HG03025 (cell line): ENCODE results near the gene CUL7.

ENCODE experiments used
- ATAC-seq: cut with Tn5 transposase; IDR thresholded peaks from one replicate; pipeline ENCODE4 v1.9.1; 2021; ENCODE audit warnings: mild to moderate bottlenecking, moderate library complexity; ENCODE audit not compliant: unreplicated experiment, low FRiP score

CUL7 gene

DNA sequence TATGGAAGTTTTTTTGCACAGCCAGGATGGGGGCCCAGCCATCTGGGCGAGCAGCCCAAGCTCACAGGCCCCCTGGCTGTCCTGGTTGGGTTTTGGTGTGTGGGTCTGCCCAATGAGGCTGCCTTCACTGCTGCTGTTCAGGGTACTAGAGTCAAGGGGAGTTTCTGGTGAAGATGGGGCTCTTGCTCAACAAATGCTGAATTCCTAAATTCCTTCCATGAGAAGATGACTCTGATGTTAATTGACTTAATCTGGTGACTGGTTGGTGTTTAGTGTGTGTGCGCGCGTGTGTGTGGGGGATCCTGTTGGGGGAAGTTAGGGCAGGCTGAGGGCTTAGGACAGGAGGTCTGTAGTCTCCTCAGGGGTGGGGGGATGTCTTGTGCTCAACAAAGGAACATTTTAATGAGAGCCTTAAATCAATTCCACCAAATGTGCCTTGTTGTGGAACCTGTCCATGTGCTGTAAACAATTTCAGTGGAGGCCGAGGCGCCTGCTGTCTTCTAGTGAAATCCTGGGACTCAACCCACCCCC lies 24.4 kb upstream of the CUL7 start:
- ATAC-seq = no peak

DNA sequence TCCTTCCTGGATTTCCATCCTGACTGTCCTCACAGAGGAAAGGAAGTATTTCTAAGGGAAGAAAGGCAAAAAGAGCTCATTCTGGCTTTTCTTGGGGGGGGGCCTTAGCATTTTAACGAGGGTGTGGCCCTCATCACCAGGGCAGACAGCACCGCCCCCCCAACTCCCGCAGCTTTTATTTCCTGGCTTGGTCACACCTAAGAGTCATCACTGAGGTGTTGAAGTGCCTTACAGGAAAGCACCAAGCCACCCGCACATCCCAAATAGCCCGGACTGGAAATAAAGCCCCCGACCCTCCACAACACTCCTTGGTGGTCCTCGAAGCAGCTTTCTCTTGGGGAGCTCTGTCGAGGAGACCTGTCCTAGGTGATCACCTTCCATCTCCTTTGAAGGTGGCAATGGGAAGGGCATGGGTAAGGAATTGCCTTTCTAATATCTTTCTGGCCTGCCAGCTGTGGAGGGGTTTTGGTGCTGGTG lies 23.7 kb upstream of the CUL7 start:
- no peak for ATAC-seq

DNA sequence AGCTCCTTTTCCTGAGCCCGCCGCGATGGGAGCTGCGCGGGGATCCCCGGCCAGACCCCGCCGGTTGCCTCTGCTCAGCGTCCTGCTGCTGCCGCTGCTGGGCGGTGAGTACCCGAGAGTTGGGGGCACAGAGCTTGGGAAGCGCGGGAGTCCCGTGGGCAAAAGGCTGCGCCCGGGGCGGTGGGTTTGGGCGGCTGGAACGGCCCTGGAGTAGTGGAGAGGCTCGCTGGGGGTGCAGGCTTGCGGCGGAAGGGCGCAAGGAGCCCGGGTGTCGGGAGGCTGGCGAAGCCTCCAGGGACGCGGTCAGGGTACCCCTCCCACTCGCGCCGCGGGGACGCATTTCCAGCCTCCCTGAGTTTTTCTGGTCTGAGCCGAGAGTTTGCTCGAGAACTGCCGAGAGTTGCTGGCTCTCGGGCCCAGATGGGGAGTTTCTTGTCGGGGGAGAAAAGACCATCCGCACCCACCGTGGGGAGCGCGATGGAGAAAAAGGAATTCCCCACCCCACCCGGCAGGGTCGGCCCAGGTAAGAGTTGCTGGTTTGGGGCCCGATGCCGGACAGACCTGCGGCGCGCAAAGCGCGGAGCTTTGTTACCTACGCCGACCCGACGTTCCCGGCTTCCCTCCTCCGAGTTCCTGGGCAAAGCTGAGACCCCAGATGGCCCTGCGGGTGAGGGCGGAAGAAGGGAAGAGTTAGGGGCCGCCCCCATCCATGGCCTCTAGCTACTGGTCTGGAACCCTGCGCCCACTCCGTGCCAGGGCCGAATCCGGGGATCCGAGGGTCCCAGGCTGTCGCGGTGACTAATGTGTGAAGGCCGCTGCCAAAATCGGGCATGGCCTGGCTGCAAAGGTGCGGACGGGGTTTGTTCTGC lies 23.0 kb upstream of the CUL7 start:
- ATAC-seq = no peak

DNA sequence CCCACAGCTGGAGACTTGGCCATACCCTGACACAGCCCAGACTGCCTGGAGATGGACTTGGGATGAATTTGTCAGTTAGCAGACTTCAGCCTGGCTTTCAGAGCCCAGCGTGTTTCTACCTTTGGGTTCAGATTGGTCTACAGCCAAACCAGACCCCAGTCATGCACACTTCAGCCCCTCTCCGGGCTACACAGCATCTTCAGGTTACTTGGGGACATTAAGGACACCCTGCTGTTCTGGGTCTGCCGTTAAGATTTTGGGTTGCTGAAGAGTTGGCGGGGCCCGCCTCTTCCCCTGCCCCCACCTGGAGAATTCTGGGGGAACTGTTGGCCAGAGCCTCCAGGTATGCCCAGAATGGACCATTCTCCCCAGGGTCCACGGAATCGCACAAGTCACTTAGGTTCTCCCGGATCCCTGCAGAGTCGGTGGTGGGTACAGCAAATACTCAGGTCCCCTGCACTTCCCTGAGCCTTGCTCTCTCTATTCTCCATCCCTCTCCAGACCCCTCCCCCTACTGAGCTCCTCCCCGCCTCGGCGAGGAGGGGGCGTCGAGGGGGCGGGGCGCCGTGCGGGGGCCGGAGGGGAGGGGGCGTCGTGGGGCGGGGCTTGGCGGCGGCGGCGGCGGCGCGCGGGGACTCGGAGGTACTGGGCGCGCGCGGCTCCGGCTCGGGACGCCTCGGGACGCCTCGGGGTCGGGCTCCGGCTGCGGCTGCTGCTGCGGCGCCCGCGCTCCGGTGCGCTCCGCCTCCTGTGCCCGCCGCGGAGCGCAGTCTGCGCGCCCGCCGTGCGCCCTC lies 22.2 kb upstream of the CUL7 start, which contains the start of gene PTK7:
PTK7 (plus strand) TSS at position 645 of the 794 bp plus-strand sequence. CDS start 175 bp downstream, outside the sequence.
- no peak for ATAC-seq

DNA sequence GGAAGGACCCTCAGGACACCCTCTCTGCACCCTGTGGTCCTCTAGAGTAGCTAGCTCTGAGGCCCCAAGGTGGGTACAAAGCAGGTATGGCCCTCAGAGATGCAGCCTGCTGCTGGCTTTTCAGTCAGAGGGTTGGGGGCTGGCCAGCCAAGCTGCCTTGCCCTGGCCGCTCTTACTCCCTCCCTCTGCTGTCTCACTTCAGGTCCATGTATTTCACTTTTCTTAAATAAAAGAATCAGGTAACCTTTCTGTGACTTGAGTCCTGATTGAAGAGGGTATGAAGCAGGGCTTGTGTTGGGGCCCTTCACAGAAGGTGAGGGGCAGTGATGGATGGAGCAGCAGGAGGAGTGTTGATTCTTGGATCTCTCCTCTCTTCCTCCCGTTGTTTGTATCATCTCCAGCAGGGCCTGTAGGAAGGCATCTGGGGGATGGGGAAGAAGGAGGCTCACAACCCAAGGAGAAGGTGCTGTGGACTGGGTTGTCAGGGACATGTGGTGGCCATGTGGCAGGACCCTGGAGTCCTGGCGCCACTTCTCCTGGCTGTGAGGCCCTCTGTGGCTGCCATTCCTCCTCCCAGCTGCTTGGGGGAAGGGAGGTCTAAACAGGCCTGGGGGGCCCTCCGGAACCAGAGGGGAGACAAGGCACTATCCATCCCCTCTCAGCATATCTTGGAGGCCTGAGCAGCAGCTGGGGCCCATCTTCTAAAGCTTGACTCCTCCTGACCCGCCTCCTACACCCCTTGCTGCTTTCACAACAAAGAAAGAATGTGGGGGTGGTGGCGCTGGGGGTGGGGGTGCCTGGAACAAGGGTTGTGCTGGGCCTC lies 21.4 kb upstream of the CUL7 start:
- no peak for ATAC-seq

DNA sequence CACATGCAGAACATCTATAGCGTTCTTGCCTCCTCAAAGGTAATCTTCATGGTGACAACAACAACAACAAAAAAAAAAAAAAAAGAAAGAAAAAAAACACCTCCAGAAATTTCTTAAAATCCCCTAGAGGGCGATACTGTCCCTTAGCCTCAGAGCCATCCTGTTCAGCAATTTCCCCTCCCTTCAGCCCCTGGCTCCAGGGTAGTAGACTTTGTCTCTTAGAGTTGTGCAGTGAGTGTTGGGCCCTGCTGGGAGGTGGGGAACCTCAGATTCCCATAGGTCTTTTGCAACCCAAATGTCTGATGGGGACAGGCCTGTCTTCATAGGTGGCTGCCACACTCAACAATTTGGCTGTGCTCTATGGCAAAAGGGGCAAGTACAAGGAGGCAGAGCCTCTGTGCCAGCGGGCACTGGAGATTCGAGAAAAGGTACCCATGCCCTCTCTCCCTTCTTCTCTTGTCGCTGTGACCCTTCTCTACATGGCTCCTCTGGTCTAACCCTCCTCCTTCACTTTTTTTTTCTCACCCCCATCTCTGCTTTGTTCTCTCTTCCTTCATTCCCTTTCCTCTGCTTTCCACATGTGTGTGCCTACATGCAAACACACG lies 16.5 kb upstream of the CUL7 start:
- ATAC-seq = no peak

DNA sequence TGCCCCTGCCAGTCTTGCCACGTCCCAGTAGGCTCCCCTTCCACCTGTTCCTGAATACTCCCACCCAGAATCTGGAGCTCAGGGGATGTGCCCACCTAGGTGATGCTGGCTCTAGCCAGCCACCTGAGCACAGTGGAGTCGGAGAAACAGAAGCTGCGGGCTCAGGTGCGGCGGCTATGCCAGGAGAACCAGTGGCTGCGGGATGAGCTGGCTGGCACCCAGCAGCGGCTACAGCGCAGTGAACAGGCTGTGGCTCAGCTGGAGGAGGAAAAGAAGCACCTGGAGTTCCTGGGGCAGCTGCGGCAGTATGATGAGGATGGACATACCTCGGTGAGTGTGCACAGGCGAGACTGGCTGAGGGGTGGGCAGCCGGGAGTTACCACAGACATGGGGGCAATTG lies 9.2 kb upstream of the CUL7 start:
- no peak for ATAC-seq

DNA sequence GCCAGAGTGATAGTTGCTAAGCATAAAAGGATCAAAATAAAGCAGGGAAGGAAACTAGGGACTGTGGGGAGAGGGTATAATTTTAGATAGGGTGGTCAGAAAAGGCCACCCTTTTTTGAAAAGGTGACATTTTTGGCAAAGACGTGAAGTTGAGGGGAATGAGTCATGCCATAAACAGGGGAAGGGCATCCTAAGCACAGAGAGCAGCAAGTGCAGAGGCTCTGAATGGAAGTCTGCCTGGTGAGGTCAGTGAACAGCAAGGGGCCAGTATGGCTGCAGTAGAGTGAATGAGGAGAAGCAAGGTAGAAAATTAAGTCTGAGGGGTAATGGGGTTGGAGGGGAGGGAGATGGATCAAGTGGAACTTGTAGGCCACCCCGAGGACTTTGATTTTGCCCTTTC lies 8.2 kb upstream of the CUL7 start:
- no peak for ATAC-seq

DNA sequence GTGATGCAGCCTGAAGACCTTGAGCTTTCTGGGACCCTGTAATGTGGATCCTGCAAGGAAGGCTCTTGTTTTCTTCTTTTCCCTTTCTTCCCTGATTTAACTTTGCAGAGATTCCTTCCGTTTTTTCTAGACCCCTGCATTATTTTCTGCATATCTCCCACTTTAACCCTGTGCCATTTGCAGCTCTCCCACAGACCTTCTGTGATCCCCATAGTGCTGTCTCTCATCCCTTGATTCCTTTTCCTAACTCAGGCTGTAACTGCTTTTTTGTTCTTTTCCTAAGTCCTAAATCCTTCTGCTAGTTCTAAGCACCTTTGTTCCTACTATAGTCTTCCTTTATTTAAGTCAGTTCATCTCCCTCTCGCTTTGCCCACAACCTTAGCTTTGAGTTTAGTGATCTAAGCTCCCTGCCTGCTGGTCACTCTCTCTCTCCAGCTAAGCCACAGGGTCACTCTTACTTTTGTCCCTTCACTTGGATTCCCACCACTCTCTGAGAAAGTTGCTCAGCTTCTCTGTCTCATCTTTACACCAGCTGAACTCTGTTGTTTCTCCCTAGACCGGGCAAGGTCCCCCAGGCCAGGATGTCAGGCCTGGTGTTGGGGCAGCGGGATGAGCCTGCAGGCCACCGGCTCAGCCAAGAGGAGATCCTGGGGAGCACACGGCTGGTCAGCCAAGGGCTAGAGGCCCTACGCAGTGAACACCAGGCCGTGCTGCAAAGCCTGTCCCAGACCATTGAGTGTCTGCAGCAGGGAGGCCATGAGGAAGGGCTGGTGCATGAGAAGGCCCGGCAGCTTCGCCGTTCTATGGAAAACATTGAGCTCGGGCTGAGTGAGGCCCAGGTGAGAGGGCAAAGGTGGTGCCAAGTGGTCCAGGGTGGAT lies 7.3 kb upstream of the CUL7 start:
- no peak for ATAC-seq

DNA sequence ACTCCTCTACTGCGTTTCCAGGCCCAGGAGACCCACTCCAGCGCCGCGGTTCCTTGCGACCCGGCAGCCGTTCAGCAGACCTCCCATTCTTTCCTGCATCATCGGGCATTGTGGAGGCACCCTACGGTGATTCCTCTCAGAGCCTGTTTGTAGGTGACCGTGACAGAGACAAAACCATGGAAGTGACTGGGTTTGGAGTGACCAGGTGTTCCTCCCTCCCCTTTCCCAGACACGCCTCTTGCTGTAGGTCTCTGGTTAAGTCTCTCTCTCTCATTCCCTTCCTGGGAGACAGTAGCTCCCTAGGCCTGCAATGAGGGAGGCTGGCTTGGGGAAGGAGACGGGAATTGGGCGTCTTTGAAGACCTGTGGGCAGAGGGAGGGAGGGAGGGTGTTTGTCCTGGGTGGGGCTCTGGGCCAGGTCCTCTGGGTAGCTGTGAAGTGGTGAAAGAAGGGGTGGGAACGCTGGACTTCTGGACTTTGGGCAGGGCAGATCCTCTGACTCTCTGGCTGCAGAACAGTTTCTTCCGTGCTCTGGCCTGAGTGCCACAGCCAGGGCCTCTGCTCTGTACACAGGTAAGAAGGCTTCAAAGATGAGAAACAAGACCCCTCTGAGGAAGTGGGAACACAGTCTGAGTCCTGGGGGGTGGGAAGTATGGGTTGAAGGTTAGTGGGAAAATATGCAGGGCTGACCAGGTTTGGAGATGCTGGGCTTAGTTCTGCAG lies 6.5 kb upstream of the CUL7 start:
- ATAC-seq = no peak

DNA sequence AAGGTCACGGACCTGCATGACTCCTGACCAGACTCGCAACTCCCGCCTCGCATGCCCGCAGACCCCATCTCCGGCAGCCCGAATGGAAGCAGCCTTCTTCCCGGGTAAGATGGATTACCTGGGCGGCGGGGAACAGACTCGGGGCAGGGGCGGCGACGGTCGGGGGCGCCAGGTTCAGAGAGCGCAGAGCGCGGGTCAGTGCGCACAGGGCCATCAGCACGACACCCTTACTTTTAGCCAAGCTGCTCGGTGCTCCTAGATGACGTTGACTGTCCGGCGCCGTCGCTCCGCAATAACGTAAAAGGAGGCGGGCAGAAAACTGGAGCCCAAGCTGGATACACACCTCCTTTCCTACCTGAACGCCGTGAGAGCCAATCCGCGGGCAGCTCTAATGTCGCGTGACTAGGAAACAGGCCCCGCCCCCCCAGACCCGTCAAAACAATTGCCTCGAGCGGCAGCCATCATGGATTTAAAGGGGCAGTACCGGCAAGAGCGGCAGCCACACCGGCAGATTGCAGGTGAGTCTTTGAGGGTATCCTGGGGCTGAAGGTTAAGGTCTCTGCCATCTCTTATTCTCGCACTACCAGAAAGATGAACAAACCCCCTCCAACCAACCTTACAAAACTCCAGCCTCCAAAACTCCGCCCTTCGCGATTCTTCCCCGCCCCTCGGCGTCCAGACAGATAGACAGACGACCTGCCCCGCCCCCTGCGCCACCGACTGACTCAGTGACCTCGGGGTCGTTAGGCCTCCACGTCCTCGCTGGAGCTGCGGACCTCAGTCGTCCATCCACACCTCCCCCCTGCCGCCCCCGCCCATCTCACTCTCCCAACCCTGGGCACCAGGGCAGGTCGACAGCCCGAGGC lies 5.8 kb upstream of the CUL7 start, which contains the start of the genes KLC4 and MRPL2:
KLC4 (plus strand) TSS at position 464 of the 866 bp plus-strand sequence. CDS start 1,705 bp downstream, outside the sequence.
MRPL2 (minus strand) TSS at position 267 of the 866 bp plus-strand sequence; CDS start at position 214, 53 bp downstream.
- peak; percentile 88 for ATAC-seq

DNA sequence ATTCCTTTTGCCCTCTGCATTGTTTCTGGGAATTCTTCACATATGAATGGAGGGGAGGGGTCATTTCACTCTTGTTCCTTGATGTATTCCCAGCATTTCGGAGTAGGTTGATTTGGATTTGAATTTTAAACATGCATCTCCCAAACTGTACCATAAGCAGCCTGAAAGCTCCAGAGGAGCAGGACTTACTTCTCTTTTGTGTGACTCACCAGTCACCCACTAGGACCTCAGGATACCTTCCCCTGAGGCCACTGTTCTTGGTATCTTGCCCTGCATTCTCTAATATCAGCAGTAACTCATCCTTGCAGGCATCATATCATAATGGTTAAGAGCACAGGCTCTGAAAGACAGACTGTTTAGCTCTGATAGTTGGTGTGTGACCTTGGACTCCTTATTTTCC lies 4.9 kb upstream of the CUL7 start:
- no peak for ATAC-seq

DNA sequence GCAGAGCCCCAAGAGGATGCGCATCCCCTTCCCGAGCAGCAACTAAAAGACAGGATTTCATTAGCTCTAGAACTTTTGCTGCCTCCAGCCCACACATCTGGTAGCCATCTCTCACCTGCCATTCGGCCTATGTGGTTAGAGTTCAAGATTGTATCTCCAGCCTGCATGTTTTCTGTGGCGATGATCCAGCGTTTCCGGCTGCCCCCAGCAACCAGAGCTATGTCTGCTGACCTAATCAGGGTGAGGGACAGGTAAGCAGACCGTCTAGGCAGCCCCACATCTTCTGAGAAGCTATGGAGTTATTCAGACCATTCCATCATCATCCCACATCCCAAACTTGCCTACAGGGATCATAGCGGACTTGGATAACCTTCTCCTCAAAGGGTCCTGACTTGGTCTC lies 2.3 kb upstream of the CUL7 start:
- no peak for ATAC-seq

DNA sequence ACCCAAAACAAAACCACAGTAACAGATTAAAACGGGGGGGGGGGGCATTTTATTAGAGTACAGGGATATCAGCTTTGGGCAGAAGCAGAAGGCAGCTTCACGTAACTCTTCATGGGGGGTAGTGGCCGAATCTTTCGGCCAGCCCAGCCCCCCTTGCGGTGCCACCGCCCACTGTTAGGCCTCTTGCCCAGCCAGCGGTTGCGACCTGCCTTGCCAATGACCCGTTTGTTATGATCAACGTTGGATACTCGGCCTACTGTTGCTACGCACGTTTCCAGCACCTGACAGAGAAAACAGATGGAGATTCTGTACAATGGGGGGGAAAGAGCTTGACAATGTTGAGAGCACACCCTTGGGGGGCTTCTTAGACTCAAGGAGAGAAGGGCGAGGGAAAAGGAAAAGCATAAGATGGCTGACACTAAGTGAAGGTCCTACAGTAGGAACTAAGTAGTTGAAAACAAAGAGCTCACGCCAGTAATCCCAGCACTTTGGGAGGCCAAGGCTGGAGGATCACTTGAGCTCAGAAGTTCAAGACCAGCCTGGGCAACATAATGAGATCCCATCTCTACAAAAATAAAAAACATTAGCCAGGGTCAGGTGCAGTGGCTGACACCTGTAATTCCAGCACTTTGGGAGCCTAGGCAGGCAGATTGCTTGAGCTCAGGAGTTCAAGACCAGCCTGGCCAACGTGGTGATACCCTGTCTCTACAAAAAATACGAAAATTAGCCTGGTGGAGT lies 724 bp upstream of the CUL7 start:
- ATAC-seq = no peak

DNA sequence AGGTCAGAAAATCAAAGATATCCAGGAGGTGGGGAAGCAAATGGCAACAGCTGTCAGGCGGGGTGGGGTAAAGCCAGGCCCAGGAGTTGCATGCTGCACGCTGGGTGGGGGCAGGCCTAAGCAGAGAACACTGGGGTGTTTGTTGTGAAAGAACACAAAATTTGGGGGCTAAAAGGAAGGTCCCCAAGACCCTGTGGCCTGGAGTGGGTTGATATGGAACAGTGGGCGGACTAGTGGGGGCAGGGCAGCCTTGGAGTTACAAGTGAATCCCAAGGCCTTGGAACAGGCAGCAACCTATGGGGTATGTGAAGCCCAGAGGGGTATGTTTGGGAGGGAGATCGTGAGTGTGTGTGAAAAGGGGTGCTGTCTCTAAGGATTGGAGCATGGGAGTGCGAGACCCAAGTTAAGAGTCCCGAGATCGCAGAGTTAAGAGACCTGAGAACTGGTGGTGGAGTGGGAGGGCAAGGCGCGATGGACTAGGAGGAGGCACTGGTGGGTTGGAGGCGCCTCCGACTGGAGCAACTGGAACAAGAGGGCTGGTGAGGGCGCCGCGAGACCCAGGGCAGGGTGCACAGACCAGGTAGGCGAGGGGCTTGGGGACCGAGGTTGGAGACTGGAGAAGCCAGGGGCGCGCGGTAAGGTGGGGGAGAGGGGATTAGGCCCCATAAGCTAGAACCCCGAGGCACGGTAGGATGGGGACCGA lies 658 bp downstream of the CUL7 start:
- ATAC-seq = peak; percentile 14
